Measurements from ENCODE around the gene TBXA2R. TPM values are rescaled to one million over a fixed set of nuclear protein-coding genes. Genes with fewer than 3 reads are reported as not detected.

TBXA2R gene
- total and polyA plus RNA-seq, 3 experiments from 2014 or later = 1.5 to 7.6 (median 2.4) TPM

- Histone ChIP-seq H3K4me3 (ENCODE audit: low read length) (peak overlapping the region; percentile 21), H3K27me3 (ENCODE audit: insufficient read depth, low read length, poor library complexity, severe bottlenecking) (no peaks in the 10 kb centered on the region), H3K36me3 (ENCODE audit: insufficient read depth, low read length) (no peaks in the 10 kb centered on the region), H3K9me3 (ENCODE audit: low read length) (no peaks in the 10 kb centered on the region), H3K27ac (ENCODE audit: low read depth, low read length) (no peak overlapping the region), H3K4me1 (ENCODE audit: insufficient read depth, low read length) (peaks cover 29% of the 10 kb centered on the region)
- no peaks in the 10 kb centered on the region for H3K27me3 Mint-ChIP-seq
- H3K36me3 Mint-ChIP-seq = no peaks in the 10 kb centered on the region
- H3K9me3 Mint-ChIP-seq = no peaks in the 10 kb centered on the region
- peak overlapping the region in 1 of 7 donors; percentile 44 for H3K4me3 Mint-ChIP-seq
- CTCF ChIA-PET = interaction anchor here (1.2 to 1.5 kb wide), 3 partner anchors 11 to 59 kb away, joined by 3 to 8 read pairs (median 3); partner anchors contain the start of gene GIPC3
- peaks cover 8 to 18% (median 13%) of the 10 kb centered on the region in 3 donors for H3K4me1 Mint-ChIP-seq
- DNase-seq = no peak
- peak overlapping the region in 2 of 8 donors; percentile 55 to 66 for H3K27ac Mint-ChIP-seq
- POLR2A ChIA-PET = interaction anchor here (0.8 to 1.4 kb wide), 2 partner anchors 19 to 48 kb away, joined by 3 to 7 read pairs; partner anchors contain the start of genes GIPC3 and MFSD12
Observed at GRCh38 chr19:3604227-3604986, 2.3 kb downstream of the TBXA2R start.

DNA sequence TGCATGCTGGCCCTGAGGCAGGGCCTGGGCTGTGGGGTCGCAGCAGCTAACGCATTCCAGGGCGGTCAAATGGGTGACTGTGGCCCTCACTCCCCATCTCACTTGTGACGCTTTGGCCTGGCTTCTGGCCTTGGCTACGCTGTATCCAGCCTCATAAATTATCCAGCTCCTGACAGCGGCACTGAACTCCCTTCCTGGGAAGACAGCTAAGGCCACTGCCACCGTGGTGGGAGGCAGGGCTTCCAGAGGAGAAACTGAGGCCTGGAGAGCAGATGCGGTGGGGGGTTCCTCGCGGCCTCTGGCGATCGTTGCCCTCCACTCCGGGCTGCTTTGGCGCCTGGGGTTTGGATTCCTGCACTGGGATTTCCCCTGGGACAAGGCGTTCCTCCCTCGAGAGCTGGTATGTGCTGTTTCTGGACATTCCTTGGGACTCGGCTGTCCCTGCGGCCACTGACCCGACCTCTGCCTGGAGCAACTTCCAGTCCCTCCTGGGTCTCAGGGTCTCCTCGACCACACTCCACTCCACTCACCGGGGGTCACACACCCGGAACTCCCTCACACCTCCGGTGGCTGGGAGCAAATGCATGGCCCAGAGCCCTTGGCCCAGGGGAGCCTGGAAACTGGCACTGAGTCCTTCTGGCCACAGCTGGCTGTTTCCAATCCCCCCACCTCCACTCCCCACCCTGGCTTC lies 3.4 kb downstream of the TBXA2R start:
- H3K4me1 ChIP-seq (ENCODE audit: insufficient read depth, low read length) = peaks cover 27% of the 10 kb centered on the region
- no peak overlapping the region for H3K4me3 Mint-ChIP-seq
- H3K27ac Mint-ChIP-seq = no peak overlapping the region
- H3K27me3 ChIP-seq (ENCODE audit: insufficient read depth, low read length, poor library complexity, severe bottlenecking) = no peaks in the 10 kb centered on the region
- no peaks in the 10 kb centered on the region for H3K36me3 ChIP-seq (ENCODE audit: insufficient read depth, low read length)
- H3K27me3 Mint-ChIP-seq = no peaks in the 10 kb centered on the region
- no peak overlapping the region for H3K4me3 ChIP-seq (ENCODE audit: low read length)
- H3K4me1 Mint-ChIP-seq = peaks cover 6 to 12% (median 9%) of the 10 kb centered on the region in 3 donors
- no peaks in the 10 kb centered on the region for H3K9me3 ChIP-seq (ENCODE audit: low read length)
- no peaks in the 10 kb centered on the region for H3K36me3 Mint-ChIP-seq
- POLR2A ChIA-PET = no interaction called here
- no peak overlapping the region for H3K27ac ChIP-seq (ENCODE audit: low read depth, low read length)
- no peak for DNase-seq
- no peaks in the 10 kb centered on the region for H3K9me3 Mint-ChIP-seq
- CTCF ChIA-PET = no interaction called here

- H3K27me3 Mint-ChIP-seq = no peaks in the 10 kb centered on the region
- CTCF ChIA-PET = no interaction called here
- no peak overlapping the region for H3K4me3 ChIP-seq (ENCODE audit: low read length)
- peaks cover 0 to 1% (median 0%) of the 10 kb centered on the region in 3 donors for H3K4me1 Mint-ChIP-seq
- peaks cover 18% of the 10 kb centered on the region for H3K4me1 ChIP-seq (ENCODE audit: insufficient read depth, low read length)
- no peaks in the 10 kb centered on the region for H3K9me3 ChIP-seq (ENCODE audit: low read length)
- no peak overlapping the region for H3K4me3 Mint-ChIP-seq
- no peaks in the 10 kb centered on the region for H3K27me3 ChIP-seq (ENCODE audit: insufficient read depth, low read length, poor library complexity, severe bottlenecking)
- DNase-seq = no peak
- no peaks in the 10 kb centered on the region for H3K36me3 ChIP-seq (ENCODE audit: insufficient read depth, low read length)
- no peaks in the 10 kb centered on the region for H3K36me3 Mint-ChIP-seq
- no peak overlapping the region for H3K27ac ChIP-seq (ENCODE audit: low read depth, low read length)
- peak overlapping the region in 1 of 8 donors; percentile 54 for H3K27ac Mint-ChIP-seq
- H3K9me3 Mint-ChIP-seq = no peaks in the 10 kb centered on the region
- POLR2A ChIA-PET = no interaction called here
Observed at GRCh38 chr19:3601021-3601420, 5.7 kb downstream of the TBXA2R start.

- Histone ChIP-seq H3K27me3 (ENCODE audit: insufficient read depth, low read length, poor library complexity, severe bottlenecking) (no peaks in the 10 kb centered on the region), H3K9me3 (ENCODE audit: low read length) (no peaks in the 10 kb centered on the region), H3K27ac (ENCODE audit: low read depth, low read length) (no peak overlapping the region), H3K4me1 (ENCODE audit: insufficient read depth, low read length) (peaks cover 6% of the 10 kb centered on the region), H3K4me3 (ENCODE audit: low read length) (no peak overlapping the region), H3K36me3 (ENCODE audit: insufficient read depth, low read length) (no peaks in the 10 kb centered on the region)
- POLR2A ChIA-PET = no interaction called here
- CTCF ChIA-PET = no interaction called here
- peak in 1 of 5 donors; percentile 43 for DNase-seq
- H3K4me3 Mint-ChIP-seq = no peak overlapping the region
- H3K27ac Mint-ChIP-seq = no peak overlapping the region
- H3K27me3 Mint-ChIP-seq = no peaks in the 10 kb centered on the region
- H3K4me1 Mint-ChIP-seq = peaks cover 0 to 1% (median 0%) of the 10 kb centered on the region in 3 donors
- H3K9me3 Mint-ChIP-seq = no peaks in the 10 kb centered on the region
- no peaks in the 10 kb centered on the region for H3K36me3 Mint-ChIP-seq
Observed at GRCh38 chr19:3599776-3600187, 6.9 kb downstream of the TBXA2R start.

- no peaks in the 10 kb centered on the region for H3K4me1 Mint-ChIP-seq
- Histone ChIP-seq H3K9me3 (ENCODE audit: low read length) (no peaks in the 10 kb centered on the region), H3K27me3 (ENCODE audit: insufficient read depth, low read length, poor library complexity, severe bottlenecking) (no peaks in the 10 kb centered on the region), H3K27ac (ENCODE audit: low read depth, low read length) (no peak overlapping the region), H3K36me3 (ENCODE audit: insufficient read depth, low read length) (no peaks in the 10 kb centered on the region), H3K4me1 (ENCODE audit: insufficient read depth, low read length) (no peaks in the 10 kb centered on the region), H3K4me3 (ENCODE audit: low read length) (no peak overlapping the region)
- H3K36me3 Mint-ChIP-seq = no peaks in the 10 kb centered on the region
- H3K4me3 Mint-ChIP-seq = no peak overlapping the region
- DNase-seq = no peak
- no peak overlapping the region for H3K27ac Mint-ChIP-seq
- CTCF ChIA-PET = no interaction called here
- H3K27me3 Mint-ChIP-seq = no peaks in the 10 kb centered on the region
- POLR2A ChIA-PET = no interaction called here
- no peaks in the 10 kb centered on the region for H3K9me3 Mint-ChIP-seq
Observed at GRCh38 chr19:3595521-3596061, 11.1 kb downstream of the TBXA2R start.

- Mint-ChIP-seq H3K4me3 (no peak overlapping the region), H3K27ac (peak overlapping the region in 1 of 8 donors; percentile 38)
- POLR2A ChIA-PET = no interaction called here
Observed at GRCh38 chr19:3593156-3593555, 13.5 kb downstream of the TBXA2R start.

DNA sequence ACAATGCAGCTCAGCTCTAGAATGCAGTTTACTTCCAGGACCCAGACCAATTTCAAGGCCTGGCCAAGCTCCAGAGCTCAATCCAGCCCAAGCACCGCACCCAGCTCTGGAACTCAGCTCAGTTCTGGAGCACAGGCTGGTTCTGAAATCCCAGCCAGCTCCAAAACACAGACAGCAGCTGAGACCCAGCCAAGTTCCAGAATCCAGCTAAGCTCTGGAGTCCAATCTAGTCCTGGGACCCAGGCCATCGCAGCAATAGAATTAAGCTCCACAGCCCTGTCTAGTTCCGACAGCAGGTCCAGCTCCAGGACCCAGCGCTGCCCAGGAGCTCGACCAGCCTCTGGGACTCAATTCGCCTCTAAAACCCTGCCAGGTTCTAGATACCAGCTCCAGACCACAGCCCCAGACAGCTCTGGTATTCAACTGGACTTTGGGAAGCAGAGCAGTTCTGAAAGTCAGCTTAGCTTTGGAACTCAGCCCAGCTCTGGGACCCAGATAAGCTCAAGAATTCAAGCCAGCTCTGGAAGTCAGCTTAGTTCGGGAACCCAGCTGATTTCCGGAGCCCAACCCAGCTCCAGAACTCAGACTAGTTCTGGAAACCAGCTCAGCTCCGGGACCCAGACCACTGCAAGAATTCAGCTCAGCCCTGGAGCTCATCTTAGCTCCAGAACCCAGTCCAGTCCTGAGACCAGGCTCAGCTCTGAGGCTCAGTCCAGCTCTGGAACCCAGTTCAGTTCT lies 14.6 kb downstream of the TBXA2R start:
- H3K27me3 ChIP-seq (ENCODE audit: insufficient read depth, low read length, poor library complexity, severe bottlenecking) = no peaks in the 10 kb centered on the region
- no peaks in the 10 kb centered on the region for H3K36me3 ChIP-seq (ENCODE audit: insufficient read depth, low read length)
- Mint-ChIP-seq H3K27ac (no peak overlapping the region), H3K27me3 (no peaks in the 10 kb centered on the region), H3K36me3 (peaks cover 0 to 1% (median 0%) of the 10 kb centered on the region in 3 donors), H3K4me1 (no peaks in the 10 kb centered on the region), H3K9me3 (no peaks in the 10 kb centered on the region), H3K4me3 (no peak overlapping the region)
- no peak overlapping the region for H3K27ac ChIP-seq (ENCODE audit: low read depth, low read length)
- POLR2A ChIA-PET = no interaction called here
- no peak overlapping the region for H3K4me3 ChIP-seq (ENCODE audit: low read length)
- CTCF ChIA-PET = interaction anchor here (1.0 to 1.5 kb wide), 3 partner anchors 27 to 47 kb away, joined by 3 to 5 read pairs (median 4); no protein-coding TSS in a partner anchor
- H3K4me1 ChIP-seq (ENCODE audit: insufficient read depth, low read length) = no peaks in the 10 kb centered on the region
- H3K9me3 ChIP-seq (ENCODE audit: low read length) = no peaks in the 10 kb centered on the region
- DNase-seq = no peak

More at GRCh38 chr19:3593156-3593555, 13.5 kb downstream of the TBXA2R start:
- Mint-ChIP-seq H3K36me3 (peaks cover 0 to 1% (median 0%) of the 10 kb centered on the region in 3 donors), H3K27me3 (no peaks in the 10 kb centered on the region), H3K4me1 (no peaks in the 10 kb centered on the region), H3K9me3 (no peaks in the 10 kb centered on the region)
- no peak for DNase-seq
- no peaks in the 10 kb centered on the region for H3K36me3 ChIP-seq (ENCODE audit: insufficient read depth, low read length)
- no peaks in the 10 kb centered on the region for H3K4me1 ChIP-seq (ENCODE audit: insufficient read depth, low read length)
- no peak overlapping the region for H3K4me3 ChIP-seq (ENCODE audit: low read length)
- H3K9me3 ChIP-seq (ENCODE audit: low read length) = no peaks in the 10 kb centered on the region
- H3K27ac ChIP-seq (ENCODE audit: low read depth, low read length) = no peak overlapping the region
- CTCF ChIA-PET = interaction anchor here (1.4 to 1.5 kb wide), 2 partner anchors 26 to 48 kb away, joined by 3 to 4 read pairs; no protein-coding TSS in a partner anchor
- H3K27me3 ChIP-seq (ENCODE audit: insufficient read depth, low read length, poor library complexity, severe bottlenecking) = no peaks in the 10 kb centered on the region
